GM06990 (cell line): Measurements from ENCODE around the gene TMED1.

Experiments used
- DNase-seq: peaks from one replicate; pipeline ENCODE4 v3.0.0-alpha.2; 2011; ENCODE audit not compliant: insufficient read length; ENCODE audit errors: extremely low read depth
- H3K27me3 ChIP-seq: replicated peaks from 2 replicates; pipeline ENCODE4 v1.6.0; 2011; ENCODE audit warnings: low read length; ENCODE audit not compliant: control insufficient read depth, insufficient read depth
- H3K36me3 ChIP-seq: 2 replicates; pipeline ENCODE4 v1.5.1; 2011; ENCODE audit warnings: low read length; ENCODE audit not compliant: control insufficient read depth, insufficient read depth
- H3K4me3 ChIP-seq: replicated peaks from 2 replicates; pipeline ENCODE4 v1.5.1; 2011; ENCODE audit warnings: low read depth, mild to moderate bottlenecking, control low read depth, low read length
- TF ChIP-seq, protein P1 (sequence below): IDR thresholded peaks from 2 replicates; pipeline ENCODE4 v1.5.1; 2011; ENCODE audit warnings: low read length, control low read depth, mild to moderate bottlenecking, inconsistent platforms; ENCODE audit not compliant: insufficient read depth, poor library complexity, severe bottlenecking

TMED1 gene, protein sequence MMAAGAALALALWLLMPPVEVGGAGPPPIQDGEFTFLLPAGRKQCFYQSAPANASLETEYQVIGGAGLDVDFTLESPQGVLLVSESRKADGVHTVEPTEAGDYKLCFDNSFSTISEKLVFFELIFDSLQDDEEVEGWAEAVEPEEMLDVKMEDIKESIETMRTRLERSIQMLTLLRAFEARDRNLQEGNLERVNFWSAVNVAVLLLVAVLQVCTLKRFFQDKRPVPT

DNA sequence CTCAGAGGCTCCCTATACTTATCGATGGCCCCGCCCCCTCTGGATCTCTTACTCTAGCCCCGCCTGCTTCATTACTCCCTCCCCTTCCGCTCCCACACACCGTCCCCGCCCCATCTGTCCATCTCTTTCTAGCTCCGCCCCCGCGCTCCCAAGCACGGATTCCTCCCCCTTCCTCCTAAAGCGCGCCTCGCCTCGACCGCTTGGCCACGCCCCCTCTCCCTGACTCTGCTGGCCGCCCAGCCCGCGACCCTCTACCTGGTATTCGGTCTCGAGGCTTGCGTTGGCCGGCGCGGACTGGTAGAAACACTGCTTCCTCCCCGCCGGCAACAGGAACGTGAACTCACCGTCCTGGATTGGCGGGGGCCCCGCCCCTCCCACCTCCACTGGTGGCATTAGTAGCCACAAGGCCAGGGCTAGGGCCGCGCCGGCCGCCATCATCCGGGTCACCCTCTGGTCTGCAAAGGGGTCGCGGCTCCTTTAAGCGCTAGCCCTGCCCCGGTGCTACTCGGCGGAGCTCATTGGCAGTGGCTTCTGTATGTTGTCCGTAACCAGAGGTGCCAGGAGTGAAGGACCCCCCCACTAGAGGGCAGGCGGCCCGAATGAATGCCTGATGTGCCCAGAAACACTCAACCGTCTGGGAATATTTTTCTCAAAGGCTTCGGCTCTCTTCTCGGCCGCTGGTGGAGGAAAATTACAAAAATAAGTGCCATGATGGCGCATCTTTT, at the start of gene TMED1:
TSS of gene TMED1 (minus strand) at position 459 of the 725 bp plus-strand sequence. CDS start at position 438, 21 bp downstream.
- TF ChIP-seq, protein P1, sequence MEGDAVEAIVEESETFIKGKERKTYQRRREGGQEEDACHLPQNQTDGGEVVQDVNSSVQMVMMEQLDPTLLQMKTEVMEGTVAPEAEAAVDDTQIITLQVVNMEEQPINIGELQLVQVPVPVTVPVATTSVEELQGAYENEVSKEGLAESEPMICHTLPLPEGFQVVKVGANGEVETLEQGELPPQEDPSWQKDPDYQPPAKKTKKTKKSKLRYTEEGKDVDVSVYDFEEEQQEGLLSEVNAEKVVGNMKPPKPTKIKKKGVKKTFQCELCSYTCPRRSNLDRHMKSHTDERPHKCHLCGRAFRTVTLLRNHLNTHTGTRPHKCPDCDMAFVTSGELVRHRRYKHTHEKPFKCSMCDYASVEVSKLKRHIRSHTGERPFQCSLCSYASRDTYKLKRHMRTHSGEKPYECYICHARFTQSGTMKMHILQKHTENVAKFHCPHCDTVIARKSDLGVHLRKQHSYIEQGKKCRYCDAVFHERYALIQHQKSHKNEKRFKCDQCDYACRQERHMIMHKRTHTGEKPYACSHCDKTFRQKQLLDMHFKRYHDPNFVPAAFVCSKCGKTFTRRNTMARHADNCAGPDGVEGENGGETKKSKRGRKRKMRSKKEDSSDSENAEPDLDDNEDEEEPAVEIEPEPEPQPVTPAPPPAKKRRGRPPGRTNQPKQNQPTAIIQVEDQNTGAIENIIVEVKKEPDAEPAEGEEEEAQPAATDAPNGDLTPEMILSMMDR, result peak; percentile 8
- no peaks in the 10 kb centered on the region for H3K27me3 ChIP-seq

DNA sequence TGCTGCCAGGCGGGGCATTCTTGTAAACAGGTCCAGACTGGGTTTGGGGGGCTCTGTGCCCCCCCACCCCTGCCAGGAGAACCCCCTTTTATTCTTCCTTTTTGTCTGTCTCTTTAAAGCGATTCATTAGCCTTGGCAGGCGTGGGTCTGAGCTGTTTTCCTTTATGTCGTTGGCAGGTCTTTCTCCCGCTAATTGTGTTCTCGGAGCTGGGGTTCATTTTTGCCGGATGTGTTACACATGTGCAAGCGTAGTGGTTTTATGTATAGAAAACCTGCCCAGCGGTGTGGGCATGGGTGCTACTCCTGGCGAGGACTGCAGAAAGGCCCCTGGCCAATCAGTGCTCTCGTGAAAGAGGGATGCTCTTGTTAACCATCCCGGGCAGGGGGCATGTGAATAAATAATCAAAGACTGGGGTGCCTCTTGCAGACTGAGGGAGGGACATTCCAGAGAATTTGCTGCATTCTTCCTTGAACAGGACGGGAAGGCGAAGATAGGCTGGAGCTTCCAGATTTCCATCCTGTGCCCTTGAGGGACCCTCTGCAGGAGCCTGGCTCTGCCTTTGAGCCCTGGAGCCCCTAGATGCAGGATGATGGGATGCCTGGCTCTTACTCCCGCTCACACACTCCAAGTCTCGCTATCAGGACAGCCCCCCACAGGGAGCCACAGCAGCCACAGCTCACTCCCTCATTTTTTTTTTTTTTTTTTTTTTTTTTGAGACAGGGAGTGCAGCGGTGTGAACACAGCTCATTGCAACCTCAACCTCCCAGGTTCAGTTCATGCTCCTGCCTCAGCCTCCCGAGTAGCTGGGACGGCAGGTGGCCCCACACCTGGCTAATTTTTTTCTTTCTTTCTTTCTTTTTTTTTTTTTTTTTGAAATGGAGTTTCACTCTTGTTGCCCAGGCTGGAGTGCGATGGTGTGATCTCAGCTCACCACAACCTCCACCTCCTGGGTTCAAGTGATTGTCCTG, 49.5 kb upstream of the TMED1 start:
- no peak for DNase-seq
- Histone ChIP-seq H3K27me3 (no peaks in the 10 kb centered on the region), H3K4me3 (no peak overlapping the region), H3K36me3 (peaks cover 6% of the 10 kb centered on the region)
- TF ChIP-seq, protein P1, result no peak

More for the DNA sequence above, at the start of gene TMED1:
- Histone ChIP-seq H3K36me3 (peaks cover 16% of the 10 kb centered on the region), H3K4me3 (peak within 1 kb of the TSS; percentile 79)
- DNase-seq, result peak; percentile 93

DNA sequence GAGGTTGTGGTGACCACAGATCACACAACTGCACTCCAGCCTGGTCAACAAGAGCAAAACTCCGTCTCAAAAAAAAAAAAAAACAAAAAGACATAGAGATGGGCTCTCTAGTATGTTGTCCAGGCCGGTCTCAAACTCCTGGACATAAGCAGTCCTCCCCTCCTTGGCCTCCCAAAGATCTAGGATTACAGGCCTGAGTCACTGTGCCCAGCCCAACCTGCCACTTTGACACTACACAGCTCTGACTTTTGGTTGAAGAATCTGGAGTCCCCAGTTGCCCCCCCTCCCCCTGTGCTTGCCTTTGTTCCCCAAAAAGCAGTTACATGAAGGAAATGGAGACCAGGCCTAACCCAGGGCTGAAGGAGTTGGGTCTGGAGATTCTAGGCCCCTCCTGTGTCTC, 48.3 kb upstream of the TMED1 start:
- DNase-seq, result no peak
- TF ChIP-seq, protein P1, result no peak
- Histone ChIP-seq H3K36me3 (peaks cover 6% of the 10 kb centered on the region), H3K27me3 (no peaks in the 10 kb centered on the region), H3K4me3 (no peak overlapping the region)

DNA sequence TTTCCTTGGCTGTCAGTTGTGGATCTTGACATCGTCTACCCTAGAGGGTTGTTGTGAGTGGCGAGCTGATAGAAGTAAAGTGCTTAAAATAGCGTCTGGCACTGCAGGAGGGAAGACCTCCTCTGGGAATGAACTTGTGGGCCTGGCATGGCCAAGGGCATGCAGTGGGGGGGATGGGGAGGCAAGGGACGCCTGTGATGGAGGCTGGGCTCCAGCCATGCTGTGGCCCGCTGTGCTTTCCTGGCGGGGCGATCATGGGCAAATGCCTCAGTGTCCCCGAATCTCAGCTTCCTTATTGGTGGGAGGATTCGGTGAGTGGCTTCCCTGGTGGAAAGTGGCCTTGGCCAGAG, 46.1 kb upstream of the TMED1 start:
- DNase-seq, result no peak
- H3K27me3 ChIP-seq, result no peaks in the 10 kb centered on the region
- TF ChIP-seq, protein P1, result no peak
- H3K4me3 ChIP-seq, result no peak overlapping the region
- H3K36me3 ChIP-seq, result peaks cover 6% of the 10 kb centered on the region

DNA sequence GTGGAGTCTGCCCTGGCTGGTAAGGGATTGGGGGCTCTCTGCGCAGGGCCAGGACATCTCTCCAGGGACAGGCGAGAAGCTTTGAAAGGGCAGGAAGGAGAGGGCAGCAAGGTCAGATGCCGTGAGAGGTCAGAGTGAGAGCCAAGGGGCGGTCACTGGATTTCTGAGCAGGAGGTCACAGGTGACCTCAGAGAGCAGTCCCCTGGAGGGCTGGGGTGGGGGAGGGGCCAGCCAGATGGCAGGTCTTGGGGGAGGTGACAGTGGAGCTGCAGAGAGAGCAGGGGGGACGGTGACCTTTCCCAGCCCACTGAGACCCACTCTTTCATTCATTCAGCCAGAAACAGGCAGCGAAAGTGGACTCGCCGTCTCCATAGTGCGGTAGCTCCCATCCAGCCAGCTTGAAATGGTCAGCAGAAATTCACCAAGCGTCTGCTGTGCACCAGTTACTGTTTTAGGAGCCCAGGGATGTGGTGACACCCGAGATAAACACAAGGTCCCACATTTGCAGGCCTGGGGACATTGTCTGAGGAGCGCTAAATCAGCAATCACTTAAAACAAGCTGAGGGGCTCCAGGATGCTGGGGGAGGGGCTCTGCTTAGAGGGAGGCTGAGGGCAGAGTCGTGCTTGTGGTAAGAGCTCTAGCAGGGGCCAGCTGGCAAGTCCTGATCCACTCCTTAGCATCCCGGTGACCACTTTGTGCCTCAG, 45.5 kb upstream of the TMED1 start:
- Histone ChIP-seq H3K27me3 (no peaks in the 10 kb centered on the region), H3K36me3 (peaks cover 6% of the 10 kb centered on the region), H3K4me3 (no peak overlapping the region)
- no peak for DNase-seq
- TF ChIP-seq, protein P1, result no peak
